Uterus (tissue), 4 donors: ENCODE measurements around the gene TUNAR. TPM values are rescaled to one million over a fixed set of nuclear protein-coding genes. Genes with fewer than 3 reads are reported as not detected.

ENCODE experiments used
- DNase-seq, 2 donors: peaks; one replicate each; pipeline ENCODE4 v3.0.0-alpha.2; 2019 to 2020
- H3K27ac ChIP-seq, 2 donors: fragments of 200-600 bp; sonication (generic); 1 replicate in 1 of 2; 2 replicates in 1 of 2; pipeline ENCODE4 v1.5.1; 2016 to 2018
- H3K27me3 ChIP-seq, 2 donors: fragments of 200-600 bp; sonication (generic); one replicate each; pipeline ENCODE4 v1.5.1; 2018 to 2019; ENCODE audit warnings: control low read depth in 1 of 2
- H3K36me3 ChIP-seq, 2 donors: fragments of 200-600 bp; sonication (generic); one replicate each; pipeline ENCODE4 v1.5.1; 2019; ENCODE audit warnings: control low read depth in 1 of 2
- H3K4me1 ChIP-seq, 2 donors: fragments of 200-600 bp; sonication (generic); one replicate each; pipeline ENCODE4 v1.5.1; 2018 to 2019; ENCODE audit warnings: control low read depth in 1 of 2
- H3K4me3 ChIP-seq, 2 donors: fragments of 200-600 bp; sonication (generic); 1 replicate in 1 of 2; 2 replicates in 1 of 2; pipeline ENCODE4 v1.5.1; 2018 to 2019; ENCODE audit warnings: mild to moderate bottlenecking in 1 of 2
- H3K9me3 ChIP-seq, 2 donors: fragments of 200-600 bp; sonication (generic); one replicate each; pipeline ENCODE4 v1.5.1; 2019; ENCODE audit warnings: control low read depth in 1 of 2
- CTCF ChIP-seq, 4 experiments: fragments of 200-600 bp in 2 of 4; fragments of 450-650 bp in 2 of 4; sonication (generic) in 2 of 4; IDR thresholded peaks; one replicate each; pipeline ENCODE4 v1.5.1; 2016 to 2019; ENCODE audit warnings: antibody characterized with exemption in 4 of 4, mild to moderate bottlenecking in 2 of 4, moderate library complexity in 1 of 4
- POLR2A ChIP-seq, 2 donors: fragments of 450-650 bp; IDR thresholded peaks; one replicate each; pipeline ENCODE4 v1.6.1; 2016; ENCODE audit warnings: antibody characterized with exemption in 2 of 2, mild to moderate bottlenecking in 1 of 2, moderate library complexity in 1 of 2
- intact Hi-C: fragments of 100-400 bp; cut with DNase I; formaldehyde crosslinking; loops from one replicate; pipeline ENCODE4 v1.15.1; 2023; ENCODE audit warnings: low total_unique reads
- total RNA-seq, 4 donors: library from RNA; depleted of rRNA in 3 of 4; stranded (reverse); fragments of >200 nt in 3 of 4; gene quantifications; one replicate each; pipeline versions ENCODE4 v1.1.0 to v1.2.4, GENCODE V29; 2014 to 2023
- donor health status: DM: yes; HTN: yes; CAD: no.

The TUNAR gene
- total RNA-seq, 4 donors from 2014 or later: 0.40 to 4.2 (median 1.8) TPM; not detected in 1

DNA sequence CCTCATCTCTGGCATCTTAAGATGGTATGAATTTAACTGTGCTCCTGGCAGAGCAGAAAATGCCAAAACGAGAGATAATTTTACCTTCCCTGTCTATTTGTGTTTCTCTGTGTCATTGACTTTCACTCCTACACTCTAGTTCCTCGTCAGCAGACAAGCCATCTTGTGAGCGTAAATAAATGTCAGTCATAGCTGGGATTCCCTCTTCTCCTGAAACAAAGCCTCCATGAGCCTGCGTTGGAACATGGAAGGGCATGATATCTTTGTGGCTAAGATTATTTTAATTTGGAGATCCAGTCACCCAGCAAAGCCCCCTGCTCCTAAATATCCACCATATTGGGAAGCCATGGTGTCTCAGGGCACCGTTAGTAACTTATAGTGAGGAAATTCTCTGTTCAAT lies 37.8 kb upstream of the TUNAR start:
- no peaks in the 10 kb centered on the region for H3K36me3 ChIP-seq
- intact Hi-C loops: no loop called here
- H3K9me3 ChIP-seq: no peaks in the 10 kb centered on the region
- H3K4me1 ChIP-seq: no peaks in the 10 kb centered on the region
- no peak overlapping the region for H3K27ac ChIP-seq
- TF ChIP-seq CTCF (IDR thresholded peaks at IDR 0.05): no peak
- TF ChIP-seq POLR2A (IDR thresholded peaks at IDR 0.05): no peak
- no peaks in the 10 kb centered on the region for H3K27me3 ChIP-seq
- no peak for DNase-seq
- H3K4me3 ChIP-seq: no peak overlapping the region

- H3K36me3 ChIP-seq: no peaks in the 10 kb centered on the region
- H3K27me3 ChIP-seq: no peaks in the 10 kb centered on the region
- H3K4me1 ChIP-seq: no peaks in the 10 kb centered on the region
- H3K4me3 ChIP-seq: no peak overlapping the region
- no peak overlapping the region for H3K27ac ChIP-seq
- intact Hi-C loops: no loop called here
- TF ChIP-seq CTCF (IDR thresholded peaks at IDR 0.05): no peak
- TF ChIP-seq POLR2A (IDR thresholded peaks at IDR 0.05): no peak
- no peaks in the 10 kb centered on the region for H3K9me3 ChIP-seq
- no peak for DNase-seq
Measured at GRCh38 chr14:95840094-95840700, 36.4 kb upstream of the TUNAR start.

DNA sequence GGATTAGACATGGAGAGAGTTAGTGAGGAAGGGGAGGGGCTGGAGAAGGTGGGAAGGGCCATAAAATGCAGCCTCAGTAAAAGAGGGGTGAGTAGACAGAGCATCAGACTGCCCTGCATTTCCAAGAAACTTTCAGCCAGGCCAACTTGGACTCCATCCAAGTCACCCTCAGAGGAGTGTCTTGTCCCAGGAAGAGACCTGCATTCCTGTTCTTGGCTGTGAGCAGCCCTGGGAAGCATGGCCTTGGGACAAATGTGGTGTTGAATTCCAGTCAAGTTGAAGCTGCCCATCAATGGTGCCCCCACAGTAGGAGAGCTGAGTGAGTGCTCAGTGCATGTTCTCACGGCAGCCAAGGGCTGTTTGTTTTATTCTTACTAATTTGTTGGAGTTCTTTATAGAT lies 35.0 kb upstream of the TUNAR start:
- Histone ChIP-seq H3K4me1 (no peaks in the 10 kb centered on the region), H3K9me3 (no peaks in the 10 kb centered on the region), H3K27ac (no peak overlapping the region), H3K27me3 (no peaks in the 10 kb centered on the region), H3K36me3 (no peaks in the 10 kb centered on the region), H3K4me3 (no peak overlapping the region)
- DNase-seq: no peak
- TF ChIP-seq POLR2A (IDR thresholded peaks at IDR 0.05): no peak
- no peak for TF ChIP-seq CTCF (IDR thresholded peaks at IDR 0.05)
- intact Hi-C loops: no loop called here

DNA sequence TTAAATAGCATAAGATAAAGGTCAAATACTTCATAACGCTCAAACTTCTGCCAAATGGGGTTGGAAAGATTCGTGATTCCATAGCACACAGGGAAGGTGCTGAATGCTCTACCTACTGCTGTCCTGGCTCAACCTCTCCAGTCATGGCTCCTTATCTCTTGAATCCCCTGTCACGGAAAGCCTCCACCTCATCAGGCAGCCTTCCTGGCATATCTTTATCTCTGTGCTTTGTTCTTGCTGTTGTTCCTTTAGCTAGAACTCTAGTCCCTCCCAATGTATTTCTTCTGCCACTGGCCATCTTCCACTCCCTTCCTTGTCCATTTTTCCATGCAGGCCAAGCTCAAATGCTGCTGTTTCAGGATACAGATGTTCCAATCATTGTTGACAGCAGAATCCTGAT lies 26.9 kb upstream of the TUNAR start:
- Histone ChIP-seq H3K4me1 (no peaks in the 10 kb centered on the region), H3K27ac (no peak overlapping the region), H3K4me3 (no peak overlapping the region), H3K36me3 (no peaks in the 10 kb centered on the region), H3K27me3 (no peaks in the 10 kb centered on the region), H3K9me3 (no peaks in the 10 kb centered on the region)
- no peak for DNase-seq
- intact Hi-C loops: no loop called here
- TF ChIP-seq POLR2A (IDR thresholded peaks at IDR 0.05) (no peak), CTCF (IDR thresholded peaks at IDR 0.05) (no peak)

DNA sequence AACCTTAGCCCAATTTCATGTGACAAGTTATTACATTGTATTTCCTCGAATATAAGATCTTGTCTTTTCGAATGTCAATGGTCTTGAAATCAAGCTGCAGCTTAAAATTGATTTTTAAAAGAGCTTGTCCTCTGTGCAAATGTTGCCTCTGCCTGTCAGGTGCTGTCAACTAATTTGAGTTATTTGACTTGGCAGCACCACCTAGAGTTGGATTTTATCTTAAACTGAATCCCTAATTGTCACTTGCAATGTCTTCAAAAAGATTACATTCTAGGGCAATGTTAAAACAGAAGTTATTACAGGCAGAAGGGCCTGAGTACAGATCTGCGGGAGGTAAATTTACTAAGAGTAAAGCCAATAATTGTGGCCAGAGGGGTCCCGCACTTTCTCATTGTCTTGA lies 26.2 kb upstream of the TUNAR start:
- H3K27me3 ChIP-seq: no peaks in the 10 kb centered on the region
- TF ChIP-seq CTCF (IDR thresholded peaks at IDR 0.05): no peak
- TF ChIP-seq POLR2A (IDR thresholded peaks at IDR 0.05): no peak
- no peak overlapping the region for H3K4me3 ChIP-seq
- no peak for DNase-seq
- no peak overlapping the region for H3K27ac ChIP-seq
- no peaks in the 10 kb centered on the region for H3K9me3 ChIP-seq
- no peaks in the 10 kb centered on the region for H3K36me3 ChIP-seq
- H3K4me1 ChIP-seq: no peaks in the 10 kb centered on the region
- intact Hi-C loops: no loop called here
